Neural progenitor cell (in vitro differentiated cells): Measurements from ENCODE around the gene NDUFA3. TPM values are rescaled to one million over a fixed set of nuclear protein-coding genes. Genes with fewer than 3 reads are reported as not detected.

Source experiments
- DNase-seq: peaks from one replicate; pipeline ENCODE4 v3.0.0-alpha.2; 2016; ENCODE audit warnings: low spot score
- H2AFZ ChIP-seq: fragments of 200-600 bp; sonication (generic); replicated peaks from 2 replicates; pipeline ENCODE4 v1.6.1; 2016; ENCODE audit warnings: antibody characterized with exemption
- H3F3A ChIP-seq: fragments of 200-600 bp; sonication (generic); 2 replicates; pipeline ENCODE4 v1.6.1; 2016; ENCODE audit warnings: antibody characterized with exemption, low read depth
- H3K27ac ChIP-seq: fragments of 200-600 bp; sonication (generic); 2 replicates; pipeline ENCODE4 v1.5.1; 2016; ENCODE audit warnings: mild to moderate bottlenecking
- H3K27me3 ChIP-seq: fragments of 200-600 bp; sonication (generic); 2 replicates; pipeline ENCODE4 v1.6.1; 2016; ENCODE audit warnings: mild to moderate bottlenecking, moderate library complexity
- H3K36me3 ChIP-seq: fragments of 200-600 bp; sonication (generic); 2 replicates; pipeline ENCODE4 v1.5.1; 2016
- H3K4me1 ChIP-seq: fragments of 200-600 bp; sonication (generic); 2 replicates; pipeline ENCODE4 v1.6.1; 2016; ENCODE audit warnings: mixed run types
- H3K4me2 ChIP-seq: fragments of 200-600 bp; sonication (generic); 2 replicates; pipeline ENCODE4 v1.6.1; 2016
- H3K4me3 ChIP-seq: fragments of 200-600 bp; sonication (generic); 2 replicates; pipeline ENCODE4 v1.5.1; 2016
- H3K79me2 ChIP-seq: fragments of 200-600 bp; sonication (generic); 2 replicates; pipeline ENCODE4 v1.6.1; 2016; ENCODE audit warnings: low read depth
- H3K9ac ChIP-seq: fragments of 200-600 bp; sonication (generic); 2 replicates; pipeline ENCODE4 v1.6.1; 2016
- H3K9me3 ChIP-seq: fragments of 200-600 bp; sonication (generic); 2 replicates; pipeline ENCODE4 v1.5.1; 2016; ENCODE audit warnings: low read depth
- H4K20me1 ChIP-seq: fragments of 200-600 bp; sonication (generic); 2 replicates; pipeline ENCODE4 v1.6.1; 2016; ENCODE audit warnings: low read depth
- H3K27ac Mint-ChIP-seq: 3 replicates; pipeline ENCODE4 v1.8.0; 2021; ENCODE audit warnings: mixed read lengths
- H3K27me3 Mint-ChIP-seq: 2 replicates; pipeline ENCODE4 v1.8.0; 2022; ENCODE audit warnings: low read depth, mild to moderate bottlenecking, inconsistent platforms, moderate library complexity, mixed read lengths; ENCODE audit not compliant: insufficient read depth
- H3K36me3 Mint-ChIP-seq: 3 replicates; pipeline ENCODE4 v1.8.0; 2021; ENCODE audit warnings: mixed read lengths
- H3K4me1 Mint-ChIP-seq: 3 replicates; pipeline ENCODE4 v1.8.0; 2021; ENCODE audit warnings: mixed read lengths
- H3K4me3 Mint-ChIP-seq: 3 replicates; pipeline ENCODE4 v1.8.0; 2021; ENCODE audit warnings: mild to moderate bottlenecking, moderate library complexity, mixed read lengths
- H3K9me3 Mint-ChIP-seq: 3 replicates; pipeline ENCODE4 v1.8.0; 2020; ENCODE audit warnings: mixed read lengths
- CTCF ChIP-seq: fragments of 200-600 bp; sonication (generic); IDR thresholded peaks from 2 replicates; pipeline ENCODE4 v1.5.1; 2017; ENCODE audit warnings: antibody characterized with exemption, mild to moderate bottlenecking
- EZH2 ChIP-seq: fragments of 200-600 bp; sonication (generic); IDR thresholded peaks from 2 replicates; pipeline ENCODE4 v1.6.1; 2017; ENCODE audit warnings: antibody characterized with exemption, mild to moderate bottlenecking, moderate library complexity
- EZH2phosphoT487 ChIP-seq: fragments of 200-600 bp; sonication (generic); IDR thresholded peaks from 2 replicates; pipeline ENCODE4 v1.6.1; 2017; ENCODE audit warnings: antibody characterized with exemption
- total RNA-seq: library from RNA; depleted of rRNA; stranded (reverse); fragments of >200 nt; gene quantifications from 2 replicates; pipeline ENCODE4 v1.2.3, GENCODE V29; 2015; ENCODE audit warnings: low replicate concordance

Gene NDUFA3
- total RNA-seq, 1 donor from 2014 or later, result 75.9 TPM

GRCh38 chr19:54108496-54108895 is 5.8 kb downstream of the NDUFA3 start:
- peaks cover 21% of the 10 kb centered on the region for H3K36me3 Mint-ChIP-seq
- Histone ChIP-seq H3K4me3 (no peak overlapping the region), H3K9ac (no peak overlapping the region), H3K27me3 (no peaks in the 10 kb centered on the region), H3K36me3 (no peaks in the 10 kb centered on the region), H3F3A (peaks cover 5% of the 10 kb centered on the region), H2AFZ (no peak overlapping the region), H3K27ac (no peak overlapping the region), H3K9me3 (no peaks in the 10 kb centered on the region), H4K20me1 (peaks cover 6% of the 10 kb centered on the region), H3K79me2 (peaks cover 16% of the 10 kb centered on the region), H3K4me1 (no peaks in the 10 kb centered on the region), H3K4me2 (no peak overlapping the region)
- no peaks in the 10 kb centered on the region for H3K9me3 Mint-ChIP-seq
- H3K27ac Mint-ChIP-seq, result no peak overlapping the region
- no peak for DNase-seq
- H3K27me3 Mint-ChIP-seq, result peaks cover 4% of the 10 kb centered on the region
- H3K4me3 Mint-ChIP-seq, result no peak overlapping the region
- H3K4me1 Mint-ChIP-seq, result peaks cover 6% of the 10 kb centered on the region
- TF ChIP-seq EZH2, result no peak
- no peak for TF ChIP-seq CTCF
- no peak for TF ChIP-seq EZH2phosphoT487

DNA sequence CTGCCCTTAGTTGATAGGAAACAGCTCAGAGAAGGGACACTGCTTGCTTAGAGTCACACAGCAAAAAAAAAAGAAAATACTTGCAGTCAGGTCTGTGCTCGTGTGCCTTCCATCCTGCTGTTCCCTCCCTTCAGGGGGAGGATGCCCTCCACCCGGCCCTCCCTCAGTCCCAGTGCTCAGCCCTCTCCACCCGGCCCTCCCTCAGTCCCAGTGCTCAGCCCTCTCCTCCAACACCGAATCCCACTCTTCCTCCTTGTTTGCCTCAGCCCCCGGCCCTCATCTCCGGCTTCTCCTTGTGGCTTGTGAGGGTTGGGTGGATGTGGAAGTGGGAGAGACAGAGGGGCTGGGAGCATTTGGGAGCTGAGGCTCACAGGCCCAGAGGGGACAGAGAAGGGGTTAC is 7.0 kb downstream of the NDUFA3 start:
- Mint-ChIP-seq H3K4me1 (peaks cover 10% of the 10 kb centered on the region), H3K9me3 (no peaks in the 10 kb centered on the region)
- peaks cover 5% of the 10 kb centered on the region for H3F3A ChIP-seq

GRCh38 chr19:54114340-54115108 is 11.9 kb downstream of the NDUFA3 start:
- Mint-ChIP-seq H3K36me3 (peaks cover 15% of the 10 kb centered on the region), H3K9me3 (no peaks in the 10 kb centered on the region), H3K27me3 (peaks cover 12% of the 10 kb centered on the region), H3K4me1 (peaks cover 25% of the 10 kb centered on the region), H3K27ac (peak overlapping the region; percentile 46), H3K4me3 (peak overlapping the region; percentile 97)
- H3K27me3 ChIP-seq, result no peaks in the 10 kb centered on the region
- H4K20me1 ChIP-seq, result peaks cover 13% of the 10 kb centered on the region
- H3K4me1 ChIP-seq, result peaks cover 5% of the 10 kb centered on the region
- H3K9ac ChIP-seq, result peak overlapping the region; percentile 83
- no peak overlapping the region for H3K27ac ChIP-seq
- peaks cover 5% of the 10 kb centered on the region for H3F3A ChIP-seq
- peak overlapping the region; percentile 75 for H3K4me3 ChIP-seq
- peak overlapping the region; percentile 90 for H3K4me2 ChIP-seq
- peak; percentile 29 for DNase-seq
- H2AFZ ChIP-seq, result peak overlapping the region; percentile 95
- no peaks in the 10 kb centered on the region for H3K36me3 ChIP-seq
- H3K79me2 ChIP-seq, result peaks cover 23% of the 10 kb centered on the region
- H3K9me3 ChIP-seq, result no peaks in the 10 kb centered on the region
- no peak for TF ChIP-seq EZH2phosphoT487
- no peak for TF ChIP-seq EZH2
- no peak for TF ChIP-seq CTCF

More for the DNA sequence above, 7.0 kb downstream of the NDUFA3 start:
- Histone ChIP-seq H3K27me3 (no peaks in the 10 kb centered on the region), H3K9me3 (no peaks in the 10 kb centered on the region), H2AFZ (no peak overlapping the region), H3K9ac (no peak overlapping the region), H4K20me1 (peaks cover 6% of the 10 kb centered on the region), H3K4me2 (no peak overlapping the region), H3K4me3 (no peak overlapping the region), H3K36me3 (no peaks in the 10 kb centered on the region), H3K4me1 (no peaks in the 10 kb centered on the region), H3K27ac (no peak overlapping the region), H3K79me2 (peaks cover 7% of the 10 kb centered on the region)
- DNase-seq, result no peak
- Mint-ChIP-seq H3K36me3 (peaks cover 21% of the 10 kb centered on the region), H3K27ac (no peak overlapping the region), H3K27me3 (peaks cover 6% of the 10 kb centered on the region), H3K4me3 (no peak overlapping the region)
- no peak for TF ChIP-seq EZH2
- TF ChIP-seq CTCF, result no peak
- no peak for TF ChIP-seq EZH2phosphoT487
